ENCODE measurements around the gene ADRM1. TPM values are rescaled to one million over a fixed set of nuclear protein-coding genes. Genes with fewer than 3 reads are reported as not detected.
A peak's percentile ranks its signal among the peaks of the same experiment; 100 is the strongest.

Gene ADRM1
- total and polyA plus RNA-seq, 12 donors: 50.6 to 254 (median 126) TPM

DNA sequence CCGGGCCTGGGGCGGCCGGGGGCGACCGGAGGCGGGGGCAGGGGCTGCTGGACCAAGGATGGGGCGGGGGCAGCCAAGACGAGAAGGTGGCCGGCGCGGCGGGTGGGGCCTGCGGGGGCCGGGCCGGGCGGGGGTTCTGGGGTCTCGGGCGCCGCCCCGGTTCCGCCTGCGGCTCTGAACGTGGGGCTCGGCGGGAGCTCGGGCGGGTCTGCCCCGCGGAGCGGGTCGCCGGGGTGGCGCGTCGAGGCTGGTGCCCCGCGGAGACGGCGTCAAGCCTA, 204 bp downstream of the ADRM1 start:
- intact Hi-C loops (cut with DNase I): loop anchor here (2.0 to 10.0 kb wide), 6 partner anchors 52 to 492 kb away; partner anchors contain the start of genes LAMA5 (in 1 of the 2) and MRGBP (in 1 of the 2)
- H3K36me3 ChIP-seq (replicated peaks in 1 of 2): peaks cover 0 to 39% of the 10 kb centered on the region in 2 donors
- DNase-seq: no peak
- no peaks in the 10 kb centered on the region for H3K9me3 ChIP-seq (replicated peaks in 1 of 3)
- peak overlapping the region; percentile 82 to 99 (median 98) for H3K27ac ChIP-seq
- H3K4me1 ChIP-seq (replicated peaks in 1 of 2): peaks cover 24 to 36% of the 10 kb centered on the region in 2 donors
- H3K27me3 ChIP-seq: no peaks in the 10 kb centered on the region
- 0 to 1% methylated on average over 23 to 39 of the region's 39 CpGs; no CpG with 5 or more reads in 2 of the 4 donors for WGBS, 4 donors
- TF ChIP-seq, protein P1, sequence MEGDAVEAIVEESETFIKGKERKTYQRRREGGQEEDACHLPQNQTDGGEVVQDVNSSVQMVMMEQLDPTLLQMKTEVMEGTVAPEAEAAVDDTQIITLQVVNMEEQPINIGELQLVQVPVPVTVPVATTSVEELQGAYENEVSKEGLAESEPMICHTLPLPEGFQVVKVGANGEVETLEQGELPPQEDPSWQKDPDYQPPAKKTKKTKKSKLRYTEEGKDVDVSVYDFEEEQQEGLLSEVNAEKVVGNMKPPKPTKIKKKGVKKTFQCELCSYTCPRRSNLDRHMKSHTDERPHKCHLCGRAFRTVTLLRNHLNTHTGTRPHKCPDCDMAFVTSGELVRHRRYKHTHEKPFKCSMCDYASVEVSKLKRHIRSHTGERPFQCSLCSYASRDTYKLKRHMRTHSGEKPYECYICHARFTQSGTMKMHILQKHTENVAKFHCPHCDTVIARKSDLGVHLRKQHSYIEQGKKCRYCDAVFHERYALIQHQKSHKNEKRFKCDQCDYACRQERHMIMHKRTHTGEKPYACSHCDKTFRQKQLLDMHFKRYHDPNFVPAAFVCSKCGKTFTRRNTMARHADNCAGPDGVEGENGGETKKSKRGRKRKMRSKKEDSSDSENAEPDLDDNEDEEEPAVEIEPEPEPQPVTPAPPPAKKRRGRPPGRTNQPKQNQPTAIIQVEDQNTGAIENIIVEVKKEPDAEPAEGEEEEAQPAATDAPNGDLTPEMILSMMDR (IDR thresholded peaks at IDR 0.05): no peak
- TF ChIP-seq POLR2A (IDR thresholded peaks at IDR 0.05): no peak
- peak overlapping the region; percentile 2 to 80 (median 71) for H3K4me3 ChIP-seq

DNA sequence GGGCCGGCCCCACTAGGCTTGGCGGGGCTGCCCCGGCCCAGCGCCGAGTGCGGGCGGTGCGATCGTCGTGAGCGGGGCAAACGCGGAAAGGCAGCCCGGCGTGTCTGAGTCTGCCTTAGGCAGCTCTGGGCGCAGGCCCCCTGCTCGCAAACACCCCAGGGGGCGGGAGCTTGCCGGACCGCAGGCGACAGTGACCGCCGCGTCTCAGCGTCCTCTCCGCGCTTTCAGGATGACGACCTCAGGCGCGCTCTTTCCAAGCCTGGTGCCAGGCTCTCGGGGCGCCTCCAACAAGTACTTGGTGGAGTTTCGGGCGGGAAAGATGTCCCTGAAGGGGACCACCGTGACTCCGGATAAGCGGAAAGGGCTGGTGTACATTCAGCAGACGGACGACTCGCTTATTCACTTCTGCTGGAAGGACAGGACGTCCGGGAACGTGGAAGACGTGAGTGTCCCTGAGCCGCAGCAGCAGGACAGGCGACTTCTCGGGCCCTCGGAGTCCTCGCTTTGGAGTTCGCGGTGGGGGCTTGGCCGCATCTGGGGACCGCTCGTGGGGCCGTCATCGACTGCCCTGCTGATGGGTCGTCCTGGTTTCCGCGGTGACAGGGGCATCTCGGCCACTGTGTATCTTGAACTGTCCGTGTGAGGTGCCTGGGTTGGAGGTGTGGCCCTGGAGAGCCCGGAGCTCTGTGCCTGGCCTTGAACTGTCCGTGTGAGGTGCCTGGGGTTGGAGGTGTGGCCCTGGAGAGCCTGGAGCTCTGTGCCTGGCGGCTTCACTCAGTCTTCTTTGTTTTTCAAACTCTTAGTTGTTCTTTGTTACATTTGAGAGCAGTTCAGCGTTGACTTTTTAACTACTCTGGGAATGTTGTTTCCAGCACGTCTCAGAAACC, 786 bp downstream of the ADRM1 start:
- intact Hi-C loops (cut with DNase I): loop anchor here (2.0 to 10.0 kb wide), 6 partner anchors 51 to 491 kb away; partner anchors contain the start of genes LAMA5 (in 1 of the 2) and MRGBP (in 1 of the 2)
- Histone ChIP-seq H3K27me3 (no peaks in the 10 kb centered on the region), H3K4me3 (peak overlapping the region; percentile 2 to 80 (median 71)), H3K9me3 (replicated peaks in 1 of 3) (no peaks in the 10 kb centered on the region), H3K27ac (peak overlapping the region; percentile 82 to 99 (median 98)), H3K36me3 (replicated peaks in 1 of 2) (peaks cover 0 to 44% of the 10 kb centered on the region in 2 donors), H3K4me1 (replicated peaks in 1 of 2) (peaks cover 26 to 36% of the 10 kb centered on the region in 2 donors)
- TF ChIP-seq, protein P1 (IDR thresholded peaks at IDR 0.05): no peak
- TF ChIP-seq POLR2A (IDR thresholded peaks at IDR 0.05): peak in 1 of 2 donors; percentile 42
- WGBS, 4 donors: 2 to 18% (median 8%) methylated on average over 4 to 66 of the region's 66 CpGs
- peak in 6 of 7 donors; percentile 65 to 83 (median 78) for DNase-seq

DNA sequence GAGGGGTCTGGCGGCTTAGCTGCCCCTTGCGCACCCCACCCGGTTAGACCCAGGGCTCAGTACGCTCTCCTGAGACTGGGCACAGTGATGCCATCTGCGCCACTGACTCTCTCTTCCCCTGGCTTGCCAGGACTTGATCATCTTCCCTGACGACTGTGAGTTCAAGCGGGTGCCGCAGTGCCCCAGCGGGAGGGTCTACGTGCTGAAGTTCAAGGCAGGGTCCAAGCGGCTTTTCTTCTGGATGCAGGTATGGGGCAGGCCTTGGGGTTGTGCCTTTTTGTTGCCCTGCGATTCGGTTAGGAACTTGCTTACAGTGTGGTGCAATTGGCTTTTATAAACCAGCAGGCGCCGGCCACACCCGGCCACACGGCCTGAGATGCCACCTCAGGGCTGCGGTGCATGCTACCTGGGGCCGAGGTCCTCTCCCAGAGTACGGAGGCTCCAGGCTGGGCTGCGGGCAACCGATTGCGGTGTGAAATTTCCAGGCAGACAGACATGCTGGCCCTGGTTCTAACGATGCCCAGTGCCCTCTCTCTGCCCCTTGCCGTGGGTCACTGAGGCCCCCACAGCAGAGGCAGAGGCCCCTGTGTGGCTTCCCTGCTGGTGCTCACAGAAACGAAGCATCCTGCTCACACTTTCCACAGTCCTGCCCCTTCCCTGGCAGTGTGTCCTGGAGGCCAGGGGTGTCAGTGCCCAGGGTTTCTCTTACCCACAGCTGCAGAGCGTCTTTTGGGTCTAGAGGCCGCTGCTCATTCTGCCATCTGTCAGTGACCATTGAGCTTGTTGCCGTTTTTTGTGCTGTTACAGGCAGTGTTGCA, 1.7 kb downstream of the ADRM1 start:
- Histone ChIP-seq H3K4me1 (replicated peaks in 1 of 2) (peaks cover 26 to 36% of the 10 kb centered on the region in 2 donors), H3K27ac (peak overlapping the region in 4 of 5 donors; percentile 97 to 99 (median 98))

More for the DNA sequence above, 1.7 kb downstream of the ADRM1 start:
- TF ChIP-seq POLR2A (IDR thresholded peaks at IDR 0.05): no peak
- TF ChIP-seq, protein P1 (IDR thresholded peaks at IDR 0.05): no peak
- Histone ChIP-seq H3K9me3 (replicated peaks in 1 of 3) (no peaks in the 10 kb centered on the region), H3K4me3 (peak overlapping the region in 2 of 4 donors; percentile 70 to 80), H3K36me3 (replicated peaks in 1 of 2) (peaks cover 0 to 52% of the 10 kb centered on the region in 2 donors), H3K27me3 (no peaks in the 10 kb centered on the region)
- DNase-seq: no peak
- 52 to 68% (median 58%) methylated on average over 12 to 29 of the region's 29 CpGs for WGBS, 4 donors
- intact Hi-C loops (cut with DNase I): loop anchor here (5.0 to 10.0 kb wide), 5 partner anchors 50 to 490 kb away; partner anchors contain the start of genes LAMA5 (in 1 of the 2) and MRGBP (in 1 of the 2)

Data from adrenal gland (tissue), 12 donors.